HL-60 (cell line): ENCODE data around the gene FAM3A.

Experiments
- CTCF ChIP-seq: IDR thresholded peaks from one replicate; pipeline ENCODE4 v1.5.1; 2011; ENCODE audit warnings: low read length, control low read depth, inconsistent platforms; ENCODE audit not compliant: insufficient read depth
- GABPA ChIP-seq: IDR thresholded peaks from 2 replicates; pipeline ENCODE4 v1.6.1; 2012; ENCODE audit warnings: low read depth
- POLR2AphosphoS5 ChIP-seq: IDR thresholded peaks from 2 replicates; pipeline ENCODE4 v1.6.1; 2012; ENCODE audit warnings: low read depth
- REST ChIP-seq: IDR thresholded peaks from 2 replicates; pipeline ENCODE4 v1.6.1; 2012; ENCODE audit warnings: low read depth; ENCODE audit not compliant: insufficient replicate concordance
- SPI1 ChIP-seq: IDR thresholded peaks from 2 replicates; pipeline ENCODE4 v1.6.1; 2012; ENCODE audit warnings: low read depth, mild to moderate bottlenecking, borderline replicate concordance

- TF ChIP-seq CTCF: no peak
- no peak for TF ChIP-seq POLR2AphosphoS5
- TF ChIP-seq REST: no peak
- no peak for TF ChIP-seq SPI1
- no peak for TF ChIP-seq GABPA
Measured at GRCh38 chrX:154502098-154502497, 13.9 kb downstream of the FAM3A start.
